ENCODE data around the gene PDCD11.
"Not testable (repeated sequence)": the region's sequence is repeated elsewhere in the genome, so short reads cannot be mapped to it uniquely, and the experiment has no call there.

PDCD11 gene

GRCh38 chr10:103476046-103476768 is 79.8 kb downstream of the PDCD11 start:
- Histone ChIP-seq H3K9me3 (ENCODE audit: control insufficient read depth, insufficient read depth, low read length) (no peaks in the 10 kb centered on the region), H3K9ac (ENCODE audit: low read depth, low read length) (no peak overlapping the region), H3K4me3 (ENCODE audit: low read depth, low read length) (no peak overlapping the region), H3K27ac (ENCODE audit: low read depth, low read length) (no peak overlapping the region), H3K27me3 (ENCODE audit: control insufficient read depth, insufficient read depth, low read length) (no peaks in the 10 kb centered on the region), H3K4me1 (ENCODE audit: control insufficient read depth, insufficient read depth, low read length) (peaks cover 18% of the 10 kb centered on the region), H3K36me3 (ENCODE audit: control insufficient read depth, insufficient read depth, low read length) (no peaks in the 10 kb centered on the region)

DNA sequence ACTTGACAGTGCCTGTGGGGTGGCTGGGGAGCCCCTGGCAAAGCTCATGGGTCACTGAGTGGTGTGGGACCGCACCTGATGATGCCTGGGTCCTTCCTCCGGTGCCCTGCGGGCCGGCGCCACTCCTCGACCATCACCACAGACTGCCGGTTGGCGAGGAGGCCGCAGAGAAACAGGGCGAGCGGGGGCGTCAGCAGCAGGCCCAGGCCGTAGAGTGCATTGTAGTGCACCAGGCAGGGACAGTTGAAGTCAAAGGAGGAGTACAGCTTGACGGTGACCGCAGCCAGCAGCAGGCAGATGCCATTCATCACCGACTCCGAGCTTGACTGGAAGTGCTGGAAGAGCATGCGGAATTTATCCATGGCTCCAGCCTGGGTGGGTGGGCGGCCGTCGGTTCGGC is 82.2 kb downstream of the PDCD11 start:
- Histone ChIP-seq H3K27ac (ENCODE audit: low read depth, low read length) (no peak overlapping the region), H3K4me3 (ENCODE audit: low read depth, low read length) (no peak overlapping the region), H3K9ac (ENCODE audit: low read depth, low read length) (no peak overlapping the region), H3K27me3 (ENCODE audit: control insufficient read depth, insufficient read depth, low read length) (no peaks in the 10 kb centered on the region), H3K9me3 (ENCODE audit: control insufficient read depth, insufficient read depth, low read length) (no peaks in the 10 kb centered on the region), H3K36me3 (ENCODE audit: control insufficient read depth, insufficient read depth, low read length) (no peaks in the 10 kb centered on the region), H3K4me1 (ENCODE audit: control insufficient read depth, insufficient read depth, low read length) (peaks cover 10% of the 10 kb centered on the region)

- H3K9ac ChIP-seq (ENCODE audit: low read depth, low read length): no peak within 1 kb of the TSS
- no peak within 1 kb of the TSS for H3K4me3 ChIP-seq (ENCODE audit: low read depth, low read length)
- no peaks in the 10 kb centered on the region for H3K36me3 ChIP-seq (ENCODE audit: control insufficient read depth, insufficient read depth, low read length)
- no peak within 1 kb of the TSS for H3K27ac ChIP-seq (ENCODE audit: low read depth, low read length)
- peaks cover 10% of the 10 kb centered on the region for H3K4me1 ChIP-seq (ENCODE audit: control insufficient read depth, insufficient read depth, low read length)
- H3K27me3 ChIP-seq (ENCODE audit: control insufficient read depth, insufficient read depth, low read length): no peaks in the 10 kb centered on the region
- H3K9me3 ChIP-seq (ENCODE audit: control insufficient read depth, insufficient read depth, low read length): no peaks in the 10 kb centered on the region
Observed at GRCh38 chr10:103479135-103479534, 82.7 kb downstream of the PDCD11 start, which contains the start of gene CALHM3. Gene CALHM3, minus strand, starts transcription at chr10:103479240. Its CDS starts 208 bp downstream, at chr10:103479032.

DNA sequence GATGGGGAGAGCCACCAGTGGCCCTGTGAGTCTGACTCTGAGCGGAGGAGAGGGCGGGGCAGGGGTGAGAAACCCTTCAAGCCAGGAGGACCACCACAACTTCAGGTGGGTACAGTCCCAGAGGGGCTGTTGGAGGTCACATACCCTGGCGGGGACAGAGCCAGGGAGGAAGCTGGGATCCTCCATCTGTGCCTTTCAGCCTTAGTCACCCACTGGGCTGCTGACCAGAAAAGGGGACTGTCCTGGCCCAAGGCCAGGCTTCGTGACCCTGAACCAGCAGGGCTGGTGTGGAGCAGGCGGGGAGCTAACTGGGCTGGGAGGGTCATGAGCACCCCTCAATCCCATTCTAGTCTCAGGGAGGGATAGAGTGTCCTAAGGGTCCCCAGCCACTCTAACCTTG is 84.1 kb downstream of the PDCD11 start:
- H3K9me3 ChIP-seq (ENCODE audit: control insufficient read depth, insufficient read depth, low read length): no peaks in the 10 kb centered on the region

DNA sequence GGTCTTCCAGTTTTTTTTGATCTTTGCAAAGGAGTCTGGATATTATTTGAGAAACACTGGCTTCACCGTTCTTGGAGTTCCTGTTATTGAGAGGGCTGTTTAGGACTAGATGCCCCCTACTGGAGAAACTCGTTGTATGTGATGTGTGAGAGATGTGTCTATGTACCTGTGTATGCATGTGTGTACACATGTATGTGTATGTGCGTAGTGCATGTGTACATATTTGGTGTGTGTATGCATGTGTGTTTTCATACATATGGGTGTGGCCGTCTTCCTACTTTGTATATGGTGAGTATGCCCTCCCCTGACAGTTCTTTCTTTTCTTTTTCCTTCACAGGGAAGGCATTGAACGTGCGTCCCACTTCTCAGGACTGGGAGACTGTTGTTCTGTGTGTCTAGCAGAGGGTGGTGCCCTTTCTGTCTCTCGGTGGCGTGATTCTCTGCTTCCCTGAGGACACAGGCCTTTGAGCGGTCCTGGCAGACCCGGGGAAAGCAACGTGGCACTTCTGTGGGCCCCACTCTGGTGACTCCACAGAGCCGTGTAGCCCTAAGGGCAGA is 85.6 kb downstream of the PDCD11 start:
- Histone ChIP-seq H3K27me3 (ENCODE audit: control insufficient read depth, insufficient read depth, low read length) (no peaks in the 10 kb centered on the region), H3K27ac (ENCODE audit: low read depth, low read length) (no peak overlapping the region), H3K4me3 (ENCODE audit: low read depth, low read length) (no peak overlapping the region)

More for the DNA sequence above, 84.1 kb downstream of the PDCD11 start:
- Histone ChIP-seq H3K4me3 (ENCODE audit: low read depth, low read length) (no peak overlapping the region), H3K36me3 (ENCODE audit: control insufficient read depth, insufficient read depth, low read length) (no peaks in the 10 kb centered on the region), H3K9ac (ENCODE audit: low read depth, low read length) (no peak overlapping the region), H3K27ac (ENCODE audit: low read depth, low read length) (no peak overlapping the region), H3K27me3 (ENCODE audit: control insufficient read depth, insufficient read depth, low read length) (no peaks in the 10 kb centered on the region), H3K4me1 (ENCODE audit: control insufficient read depth, insufficient read depth, low read length) (peaks cover 10% of the 10 kb centered on the region)

GRCh38 chr10:103486635-103487409 is 90.4 kb downstream of the PDCD11 start:
- H3K36me3 ChIP-seq (ENCODE audit: control insufficient read depth, insufficient read depth, low read length); H3K4me3 ChIP-seq (ENCODE audit: low read depth, low read length); H3K27ac ChIP-seq (ENCODE audit: low read depth, low read length); H3K27me3 ChIP-seq (ENCODE audit: control insufficient read depth, insufficient read depth, low read length); H3K9me3 ChIP-seq (ENCODE audit: control insufficient read depth, insufficient read depth, low read length); H3K4me1 ChIP-seq (ENCODE audit: control insufficient read depth, insufficient read depth, low read length); H3K9ac ChIP-seq (ENCODE audit: low read depth, low read length): not testable (repeated sequence)

More for the DNA sequence above, 85.6 kb downstream of the PDCD11 start:
- H3K9ac ChIP-seq (ENCODE audit: low read depth, low read length): no peak overlapping the region
- H3K9me3 ChIP-seq (ENCODE audit: control insufficient read depth, insufficient read depth, low read length): no peaks in the 10 kb centered on the region
- peaks cover 1% of the 10 kb centered on the region; the same call in 1 of the 2 replicates for H3K4me1 ChIP-seq (ENCODE audit: control insufficient read depth, insufficient read depth, low read length)
- H3K36me3 ChIP-seq (ENCODE audit: control insufficient read depth, insufficient read depth, low read length): no peaks in the 10 kb centered on the region

- Histone ChIP-seq H3K9ac (ENCODE audit: low read depth, low read length) (no peak overlapping the region), H3K27me3 (ENCODE audit: control insufficient read depth, insufficient read depth, low read length) (peaks cover 11% of the 10 kb centered on the region), H3K36me3 (ENCODE audit: control insufficient read depth, insufficient read depth, low read length) (no peaks in the 10 kb centered on the region), H3K27ac (ENCODE audit: low read depth, low read length) (no peak overlapping the region), H3K9me3 (ENCODE audit: control insufficient read depth, insufficient read depth, low read length) (no peaks in the 10 kb centered on the region), H3K4me1 (ENCODE audit: control insufficient read depth, insufficient read depth, low read length) (peaks cover 4% of the 10 kb centered on the region; the same call in 1 of the 2 replicates), H3K4me3 (ENCODE audit: low read depth, low read length) (no peak overlapping the region)
Observed at GRCh38 chr10:103487410-103487708, 90.9 kb downstream of the PDCD11 start.

- Histone ChIP-seq H3K4me3 (ENCODE audit: low read depth, low read length) (no peak overlapping the region), H3K27me3 (ENCODE audit: control insufficient read depth, insufficient read depth, low read length) (peaks cover 46% of the 10 kb centered on the region), H3K9me3 (ENCODE audit: control insufficient read depth, insufficient read depth, low read length) (no peaks in the 10 kb centered on the region), H3K36me3 (ENCODE audit: control insufficient read depth, insufficient read depth, low read length) (no peaks in the 10 kb centered on the region), H3K9ac (ENCODE audit: low read depth, low read length) (no peak overlapping the region), H3K4me1 (ENCODE audit: control insufficient read depth, insufficient read depth, low read length) (peaks cover 4% of the 10 kb centered on the region; the same call in 1 of the 2 replicates), H3K27ac (ENCODE audit: low read depth, low read length) (no peak overlapping the region)
Observed at GRCh38 chr10:103490986-103491314, 94.5 kb downstream of the PDCD11 start.

DNA sequence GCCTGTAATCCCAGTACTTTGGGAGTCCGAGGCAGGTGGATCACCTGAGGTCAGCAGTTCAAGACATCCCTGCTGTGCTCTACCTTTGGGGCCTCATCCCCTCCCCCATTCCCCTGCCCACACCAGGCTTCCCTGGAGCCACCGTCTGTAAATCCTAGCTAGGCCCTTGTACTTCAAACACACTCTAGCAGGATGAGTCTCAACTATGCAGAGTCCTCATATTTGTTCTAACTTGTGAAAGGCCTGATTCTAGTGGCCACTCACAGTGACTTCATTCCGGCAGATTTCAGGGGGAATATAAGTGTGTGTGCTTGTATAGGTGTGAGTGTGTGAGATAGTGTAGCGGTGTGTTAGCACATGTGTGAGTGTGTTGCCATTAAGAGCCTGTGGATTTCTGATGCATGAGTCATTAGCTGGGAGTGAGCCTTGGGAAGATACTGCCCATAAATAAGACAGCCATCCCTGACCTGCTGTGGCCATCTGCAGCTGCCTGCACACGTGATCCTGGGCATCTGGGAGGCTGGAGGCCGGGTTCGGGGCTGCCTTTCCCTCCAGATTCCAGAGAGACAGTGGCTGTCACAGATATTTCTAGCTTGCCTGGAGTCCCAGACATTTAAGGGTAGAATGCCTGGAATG is 95.4 kb downstream of the PDCD11 start:
- H3K9me3 ChIP-seq (ENCODE audit: control insufficient read depth, insufficient read depth, low read length): no peaks in the 10 kb centered on the region
- no peaks in the 10 kb centered on the region for H3K36me3 ChIP-seq (ENCODE audit: control insufficient read depth, insufficient read depth, low read length)
- no peak overlapping the region for H3K4me3 ChIP-seq (ENCODE audit: low read depth, low read length)
- H3K9ac ChIP-seq (ENCODE audit: low read depth, low read length): no peak overlapping the region
- no peak overlapping the region for H3K27ac ChIP-seq (ENCODE audit: low read depth, low read length)
- peaks cover 4% of the 10 kb centered on the region; the same call in 1 of the 2 replicates for H3K4me1 ChIP-seq (ENCODE audit: control insufficient read depth, insufficient read depth, low read length)
- peaks cover 55% of the 10 kb centered on the region for H3K27me3 ChIP-seq (ENCODE audit: control insufficient read depth, insufficient read depth, low read length)

DNA sequence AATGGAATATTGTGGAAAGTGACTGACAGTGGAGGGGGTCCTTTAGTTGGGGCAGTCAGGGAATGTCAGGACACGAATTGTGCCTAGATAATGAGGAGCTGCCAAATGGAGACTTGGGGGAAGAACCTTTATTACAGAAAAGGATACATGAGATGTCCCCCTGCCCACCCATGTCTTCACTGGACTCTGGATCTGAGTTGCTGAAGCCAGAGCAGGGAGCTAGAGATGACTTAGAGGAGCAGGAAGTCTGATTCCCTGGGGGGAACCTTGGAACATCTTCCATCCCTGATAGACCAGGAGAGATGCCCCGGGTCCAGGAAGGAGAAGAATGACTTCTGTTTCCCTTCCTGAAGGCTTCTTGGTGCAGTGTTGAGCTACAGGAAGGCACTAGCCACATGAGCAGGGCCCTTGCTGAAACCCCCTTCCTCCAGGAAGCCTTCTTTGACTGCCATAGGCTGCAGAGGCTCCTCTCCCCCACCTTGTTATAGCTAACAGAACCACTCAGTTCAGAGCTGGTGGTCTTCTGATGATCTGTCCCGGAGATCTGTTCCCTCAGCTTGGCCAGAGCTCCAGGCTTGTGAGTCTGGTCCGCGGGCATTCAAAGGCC is 96.3 kb downstream of the PDCD11 start:
- H3K9ac ChIP-seq (ENCODE audit: low read depth, low read length): no peak overlapping the region
- peaks cover 63% of the 10 kb centered on the region for H3K27me3 ChIP-seq (ENCODE audit: control insufficient read depth, insufficient read depth, low read length)
- H3K36me3 ChIP-seq (ENCODE audit: control insufficient read depth, insufficient read depth, low read length): no peaks in the 10 kb centered on the region
- peaks cover 4% of the 10 kb centered on the region; the same call in 1 of the 2 replicates for H3K4me1 ChIP-seq (ENCODE audit: control insufficient read depth, insufficient read depth, low read length)
- no peak overlapping the region for H3K4me3 ChIP-seq (ENCODE audit: low read depth, low read length)
- H3K9me3 ChIP-seq (ENCODE audit: control insufficient read depth, insufficient read depth, low read length): no peaks in the 10 kb centered on the region
- H3K27ac ChIP-seq (ENCODE audit: low read depth, low read length): no peak overlapping the region
